HCT116 (cell line): Measurements from ENCODE around the gene CECR2.

Source experiments
- CTCF ChIP-seq, 3 experiments: fragments of 200-600 bp in 1 of 3; sonication (generic) in 1 of 3; IDR thresholded peaks in 2 of 3; conservative IDR thresholded peaks in 1 of 3; 2 replicates each; pipeline ENCODE4 v1.5.1; 2012 to 2017; ENCODE audit warnings: low read depth in 2 of 3, low read length in 2 of 3, antibody characterized with exemption in 1 of 3, borderline replicate concordance in 1 of 3, control low read depth in 1 of 3, mild to moderate bottlenecking in 1 of 3, mixed read lengths in 1 of 3, mixed run types in 1 of 3, moderate library complexity in 1 of 3; ENCODE audit not compliant: insufficient read depth in 1 of 3
- ELF1 ChIP-seq: IDR thresholded peaks from 2 replicates; pipeline ENCODE4 v1.6.1; 2012; ENCODE audit warnings: low read depth, borderline replicate concordance
- EZH2 ChIP-seq: fragments of 200-600 bp; sonication (generic); IDR thresholded peaks from 2 replicates; pipeline ENCODE4 v1.6.1; 2017; ENCODE audit warnings: antibody characterized with exemption, mixed run types
- JUND ChIP-seq: IDR thresholded peaks from 2 replicates; pipeline ENCODE4 v1.6.1; 2012
- MAX ChIP-seq: IDR thresholded peaks from 2 replicates; pipeline ENCODE4 v1.6.1; 2012
- POLR2A ChIP-seq: IDR thresholded peaks from 2 replicates; pipeline ENCODE4 v1.7.0; 2011; ENCODE audit warnings: borderline replicate concordance; ENCODE audit not compliant: insufficient read depth, insufficient read length; ENCODE audit errors: extremely low read depth
- POLR2AphosphoS5 ChIP-seq: IDR thresholded peaks from 2 replicates; pipeline ENCODE4 v1.6.1; 2011; ENCODE audit warnings: mild to moderate bottlenecking, low read depth, low read length, moderate library complexity
- RAD21 ChIP-seq: IDR thresholded peaks from 2 replicates; pipeline ENCODE4 v1.6.1; 2012; ENCODE audit warnings: low read depth, mild to moderate bottlenecking
- REST ChIP-seq: IDR thresholded peaks from 2 replicates; pipeline ENCODE4 v1.6.1; 2012; ENCODE audit warnings: low read depth
- SIN3A ChIP-seq: IDR thresholded peaks from 2 replicates; pipeline ENCODE4 v1.6.1; 2012; ENCODE audit warnings: low read depth
- YY1 ChIP-seq: IDR thresholded peaks from 2 replicates; pipeline ENCODE4 v1.6.1; 2011; ENCODE audit warnings: low read length, low read depth, moderate library complexity, mild to moderate bottlenecking; ENCODE audit not compliant: insufficient replicate concordance; ENCODE audit errors: extremely low read depth
- ZNF274 ChIP-seq: fragments of 200-500 bp; sonication (Bioruptor generic); IDR thresholded peaks from 2 replicates; pipeline ENCODE4 v1.6.1; 2014; ENCODE audit warnings: mild to moderate bottlenecking, low read depth, low read length, inconsistent platforms
- TF ChIP-seq, protein P1 (sequence below): IDR thresholded peaks from 2 replicates; pipeline ENCODE4 v1.6.1; 2011; ENCODE audit warnings: mild to moderate bottlenecking, low read length, moderate library complexity; ENCODE audit not compliant: insufficient replicate concordance; ENCODE audit errors: extremely low read depth

DNA sequence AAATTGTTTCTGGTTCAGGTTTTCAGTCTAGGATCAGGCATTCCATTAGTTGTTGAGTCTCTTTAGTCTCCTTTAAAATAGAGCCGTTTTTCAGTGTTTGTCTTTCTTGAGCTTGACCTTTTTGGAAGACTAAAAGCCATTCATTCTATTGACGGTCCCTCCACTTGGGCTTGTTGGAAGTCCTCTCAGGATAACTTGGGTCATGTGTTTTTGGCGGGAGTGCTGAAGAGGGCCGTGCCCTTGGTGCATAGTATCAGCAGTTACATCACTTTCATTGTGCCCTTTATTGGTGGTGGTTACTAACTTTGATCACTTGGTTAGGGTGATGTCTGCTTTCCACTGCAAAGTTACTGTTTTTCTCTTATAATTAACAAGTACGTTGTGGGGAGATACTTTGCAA is 20.8 kb downstream of the CECR2 start:
- TF ChIP-seq SIN3A: no peak
- TF ChIP-seq POLR2AphosphoS5: no peak
- no peak for TF ChIP-seq EZH2
- TF ChIP-seq MAX: no peak
- TF ChIP-seq POLR2A: no peak
- no peak for TF ChIP-seq ZNF274
- no peak for TF ChIP-seq CTCF (IDR thresholded peaks at IDR 0.05 in 2 of 3, conservative IDR thresholded peaks at IDR 0.05 in 1 of 3; ENCODE audit: borderline replicate concordance in 1 of 3, insufficient read depth in 1 of 3, low read depth in 2 of 3, low read length in 2 of 3)
- TF ChIP-seq YY1: no peak
- TF ChIP-seq, protein P1, sequence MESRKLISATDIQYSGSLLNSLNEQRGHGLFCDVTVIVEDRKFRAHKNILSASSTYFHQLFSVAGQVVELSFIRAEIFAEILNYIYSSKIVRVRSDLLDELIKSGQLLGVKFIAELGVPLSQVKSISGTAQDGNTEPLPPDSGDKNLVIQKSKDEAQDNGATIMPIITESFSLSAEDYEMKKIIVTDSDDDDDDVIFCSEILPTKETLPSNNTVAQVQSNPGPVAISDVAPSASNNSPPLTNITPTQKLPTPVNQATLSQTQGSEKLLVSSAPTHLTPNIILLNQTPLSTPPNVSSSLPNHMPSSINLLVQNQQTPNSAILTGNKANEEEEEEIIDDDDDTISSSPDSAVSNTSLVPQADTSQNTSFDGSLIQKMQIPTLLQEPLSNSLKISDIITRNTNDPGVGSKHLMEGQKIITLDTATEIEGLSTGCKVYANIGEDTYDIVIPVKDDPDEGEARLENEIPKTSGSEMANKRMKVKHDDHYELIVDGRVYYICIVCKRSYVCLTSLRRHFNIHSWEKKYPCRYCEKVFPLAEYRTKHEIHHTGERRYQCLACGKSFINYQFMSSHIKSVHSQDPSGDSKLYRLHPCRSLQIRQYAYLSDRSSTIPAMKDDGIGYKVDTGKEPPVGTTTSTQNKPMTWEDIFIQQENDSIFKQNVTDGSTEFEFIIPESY: no peak
- no peak for TF ChIP-seq REST
- TF ChIP-seq JUND: no peak
- no peak for TF ChIP-seq ELF1
- TF ChIP-seq RAD21: no peak
